Stimulated activated naive CD8-positive, alpha-beta T cell treated with anti-CD3 and anti-CD28 coated beads, Interleukin-15, Interleukin-2, amounts not matched to agents 100 U/mL and 50 U/mL, for 24 hours (primary cell): ENCODE measurements around the gene CXCL5.
"Not testable (repeated sequence)": the region's sequence is repeated elsewhere in the genome, so short reads cannot be mapped to it uniquely, and the experiment has no call there.

Source experiments
- ATAC-seq: fragments of 150-1000 bp; cut with Tn5 transposase; one replicate; pipeline ENCODE4 v1.10.0; 2021
- DNase-seq: peaks from one replicate; pipeline ENCODE4 v3.0.0; 2021

The CXCL5 gene

GRCh38 chr4:73970945-73971344 is 27.5 kb downstream of the CXCL5 start:
- ATAC-seq (no peak), DNase-seq (no peak)

GRCh38 chr4:73970011-73970410 is 28.5 kb downstream of the CXCL5 start:
- DNase-seq (no peak), ATAC-seq (no peak)

- no peak for DNase-seq
Measured at GRCh38 chr4:73967866-73968265, 30.6 kb downstream of the CXCL5 start.

GRCh38 chr4:73964862-73965611 is 33.4 kb downstream of the CXCL5 start:
- DNase-seq (no peak), ATAC-seq (no peak)

More at GRCh38 chr4:73967866-73968265, 30.6 kb downstream of the CXCL5 start:
- no peak for ATAC-seq

GRCh38 chr4:73962724-73963123 is 35.8 kb downstream of the CXCL5 start:
- no peak for ATAC-seq
- DNase-seq: no peak

- not testable (repeated sequence) for DNase-seq, ATAC-seq
Measured at GRCh38 chr4:73959041-73959440, 39.4 kb downstream of the CXCL5 start.

GRCh38 chr4:73952352-73952751 is 46.1 kb downstream of the CXCL5 start:
- DNase-seq (no peak), ATAC-seq (no peak)

- not testable (repeated sequence) for ATAC-seq, DNase-seq
Measured at GRCh38 chr4:73950376-73950920, 48.0 kb downstream of the CXCL5 start.

- ATAC-seq: no peak
- no peak for DNase-seq
Measured at GRCh38 chr4:73948990-73949706, 49.3 kb downstream of the CXCL5 start.

- no peak for ATAC-seq
- no peak for DNase-seq
Measured at GRCh38 chr4:73948291-73948690, 50.2 kb downstream of the CXCL5 start.

GRCh38 chr4:73947239-73947985 is 51.1 kb downstream of the CXCL5 start:
- no peak for ATAC-seq

GRCh38 chr4:73945674-73946449 is 52.6 kb downstream of the CXCL5 start:
- ATAC-seq (no peak), DNase-seq (no peak)

More at GRCh38 chr4:73947239-73947985, 51.1 kb downstream of the CXCL5 start:
- DNase-seq: no peak
